GM23338 (cell line): ENCODE results near the gene CYP4F8.

ENCODE experiments used
- CREB1 ChIP-seq: fragments of 250-450 bp; sonication (Bioruptor Pico); IDR thresholded peaks from 2 replicates; pipeline ENCODE4 v1.5.0; 2020; ENCODE audit warnings: low read depth, mild to moderate bottlenecking, moderate library complexity
- EZH2 ChIP-seq: fragments of 200-600 bp; sonication (generic); IDR thresholded peaks from one replicate; pipeline ENCODE4 v1.8.0; 2017; ENCODE audit warnings: antibody characterized with exemption, mild to moderate bottlenecking, low read depth; ENCODE audit not compliant: unreplicated experiment
- POLR2AphosphoS5 ChIP-seq: IDR thresholded peaks from 2 replicates; pipeline ENCODE4 v1.6.1; 2016; ENCODE audit warnings: antibody characterized with exemption, low read depth
- STAT1 ChIP-seq: IDR thresholded peaks from one replicate; pipeline ENCODE4 v1.6.1; 2016; ENCODE audit warnings: antibody characterized with exemption; ENCODE audit not compliant: unreplicated experiment
- TF ChIP-seq, protein P1 (sequence below), 2 experiments: fragments of 200-600 bp in 1 of 2; sonication (generic) in 1 of 2; conservative IDR thresholded peaks; 2 replicates each; pipeline versions ENCODE4 v1.5.1 to v1.6.1; 2016 to 2017; ENCODE audit warnings: antibody characterized with exemption in 2 of 2, low read depth in 2 of 2, mild to moderate bottlenecking in 2 of 2, moderate library complexity in 1 of 2
- TF ChIP-seq, protein P2 (sequence below): IDR thresholded peaks from 2 replicates; pipeline ENCODE4 v1.6.1; 2016; ENCODE audit warnings: antibody characterized with exemption
- TF ChIP-seq, protein P3 (sequence below): IDR thresholded peaks from one replicate; pipeline ENCODE4 v1.6.1; 2018; ENCODE audit warnings: antibody characterized with exemption; ENCODE audit not compliant: unreplicated experiment

DNA sequence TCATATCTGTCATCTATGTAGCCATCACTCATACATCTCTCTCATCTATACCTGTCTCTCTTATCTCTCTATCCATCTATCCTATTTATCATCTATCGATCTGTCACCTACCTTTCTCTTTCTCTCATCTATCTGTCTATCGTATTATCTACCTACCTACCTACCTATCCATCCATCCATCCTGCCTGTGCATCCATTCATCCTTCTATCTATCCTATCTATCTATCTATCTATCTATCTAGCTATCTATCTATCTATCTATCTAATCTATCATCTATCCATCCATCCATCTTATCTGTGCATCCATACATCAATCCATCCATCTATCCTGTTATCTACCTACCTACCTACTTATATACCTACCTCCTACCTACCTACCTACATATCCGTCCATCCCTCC lies 44.6 kb upstream of the CYP4F8 start:
- TF ChIP-seq CREB1 (CRISPR knock-in tag) (no peak), STAT1 (no peak), EZH2 (no peak), POLR2AphosphoS5 (no peak)
- TF ChIP-seq, protein P1, sequence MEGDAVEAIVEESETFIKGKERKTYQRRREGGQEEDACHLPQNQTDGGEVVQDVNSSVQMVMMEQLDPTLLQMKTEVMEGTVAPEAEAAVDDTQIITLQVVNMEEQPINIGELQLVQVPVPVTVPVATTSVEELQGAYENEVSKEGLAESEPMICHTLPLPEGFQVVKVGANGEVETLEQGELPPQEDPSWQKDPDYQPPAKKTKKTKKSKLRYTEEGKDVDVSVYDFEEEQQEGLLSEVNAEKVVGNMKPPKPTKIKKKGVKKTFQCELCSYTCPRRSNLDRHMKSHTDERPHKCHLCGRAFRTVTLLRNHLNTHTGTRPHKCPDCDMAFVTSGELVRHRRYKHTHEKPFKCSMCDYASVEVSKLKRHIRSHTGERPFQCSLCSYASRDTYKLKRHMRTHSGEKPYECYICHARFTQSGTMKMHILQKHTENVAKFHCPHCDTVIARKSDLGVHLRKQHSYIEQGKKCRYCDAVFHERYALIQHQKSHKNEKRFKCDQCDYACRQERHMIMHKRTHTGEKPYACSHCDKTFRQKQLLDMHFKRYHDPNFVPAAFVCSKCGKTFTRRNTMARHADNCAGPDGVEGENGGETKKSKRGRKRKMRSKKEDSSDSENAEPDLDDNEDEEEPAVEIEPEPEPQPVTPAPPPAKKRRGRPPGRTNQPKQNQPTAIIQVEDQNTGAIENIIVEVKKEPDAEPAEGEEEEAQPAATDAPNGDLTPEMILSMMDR (conservative IDR thresholded peaks at IDR 0.05; ENCODE audit: low read depth in 2 of 2) = no peak
- TF ChIP-seq, protein P2, sequence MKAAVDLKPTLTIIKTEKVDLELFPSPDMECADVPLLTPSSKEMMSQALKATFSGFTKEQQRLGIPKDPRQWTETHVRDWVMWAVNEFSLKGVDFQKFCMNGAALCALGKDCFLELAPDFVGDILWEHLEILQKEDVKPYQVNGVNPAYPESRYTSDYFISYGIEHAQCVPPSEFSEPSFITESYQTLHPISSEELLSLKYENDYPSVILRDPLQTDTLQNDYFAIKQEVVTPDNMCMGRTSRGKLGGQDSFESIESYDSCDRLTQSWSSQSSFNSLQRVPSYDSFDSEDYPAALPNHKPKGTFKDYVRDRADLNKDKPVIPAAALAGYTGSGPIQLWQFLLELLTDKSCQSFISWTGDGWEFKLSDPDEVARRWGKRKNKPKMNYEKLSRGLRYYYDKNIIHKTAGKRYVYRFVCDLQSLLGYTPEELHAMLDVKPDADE = no peak
- TF ChIP-seq, protein P3, sequence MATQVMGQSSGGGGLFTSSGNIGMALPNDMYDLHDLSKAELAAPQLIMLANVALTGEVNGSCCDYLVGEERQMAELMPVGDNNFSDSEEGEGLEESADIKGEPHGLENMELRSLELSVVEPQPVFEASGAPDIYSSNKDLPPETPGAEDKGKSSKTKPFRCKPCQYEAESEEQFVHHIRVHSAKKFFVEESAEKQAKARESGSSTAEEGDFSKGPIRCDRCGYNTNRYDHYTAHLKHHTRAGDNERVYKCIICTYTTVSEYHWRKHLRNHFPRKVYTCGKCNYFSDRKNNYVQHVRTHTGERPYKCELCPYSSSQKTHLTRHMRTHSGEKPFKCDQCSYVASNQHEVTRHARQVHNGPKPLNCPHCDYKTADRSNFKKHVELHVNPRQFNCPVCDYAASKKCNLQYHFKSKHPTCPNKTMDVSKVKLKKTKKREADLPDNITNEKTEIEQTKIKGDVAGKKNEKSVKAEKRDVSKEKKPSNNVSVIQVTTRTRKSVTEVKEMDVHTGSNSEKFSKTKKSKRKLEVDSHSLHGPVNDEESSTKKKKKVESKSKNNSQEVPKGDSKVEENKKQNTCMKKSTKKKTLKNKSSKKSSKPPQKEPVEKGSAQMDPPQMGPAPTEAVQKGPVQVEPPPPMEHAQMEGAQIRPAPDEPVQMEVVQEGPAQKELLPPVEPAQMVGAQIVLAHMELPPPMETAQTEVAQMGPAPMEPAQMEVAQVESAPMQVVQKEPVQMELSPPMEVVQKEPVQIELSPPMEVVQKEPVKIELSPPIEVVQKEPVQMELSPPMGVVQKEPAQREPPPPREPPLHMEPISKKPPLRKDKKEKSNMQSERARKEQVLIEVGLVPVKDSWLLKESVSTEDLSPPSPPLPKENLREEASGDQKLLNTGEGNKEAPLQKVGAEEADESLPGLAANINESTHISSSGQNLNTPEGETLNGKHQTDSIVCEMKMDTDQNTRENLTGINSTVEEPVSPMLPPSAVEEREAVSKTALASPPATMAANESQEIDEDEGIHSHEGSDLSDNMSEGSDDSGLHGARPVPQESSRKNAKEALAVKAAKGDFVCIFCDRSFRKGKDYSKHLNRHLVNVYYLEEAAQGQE = no peak
